NCI-H146 treated with DMSO at 0.1 percent for 48 hours (cell line): ENCODE measurements around the gene CAMK1D.

Experiments
- DNase-seq: peaks from one replicate; lab custom pipeline; 2025; ENCODE audit not compliant: unreplicated experiment; lab: John Stamatoyannopoulos, UW

The CAMK1D gene

GRCh38 chr10:12642036-12642435, 292.7 kb downstream of the CAMK1D start:
- no peak for DNase-seq

- peak; percentile 68 for DNase-seq
These were observed 293.9 kb downstream of the CAMK1D start for GRCh38 chr10:12643279-12643678.

GRCh38 chr10:12644380-12645144, 295.2 kb downstream of the CAMK1D start:
- no peak for DNase-seq

- no peak for DNase-seq
These were observed 296.1 kb downstream of the CAMK1D start for GRCh38 chr10:12645449-12645848.

GRCh38 chr10:12649012-12649584, 299.8 kb downstream of the CAMK1D start:
- no peak for DNase-seq

GRCh38 chr10:12650122-12650521, 300.8 kb downstream of the CAMK1D start:
- DNase-seq: no peak

GRCh38 chr10:12650538-12651298, 301.4 kb downstream of the CAMK1D start:
- DNase-seq: no peak

GRCh38 chr10:12655940-12656339, 306.6 kb downstream of the CAMK1D start:
- no peak for DNase-seq

GRCh38 chr10:12656518-12657142, 307.3 kb downstream of the CAMK1D start:
- peak; percentile 86 for DNase-seq

GRCh38 chr10:12657489-12657888, 308.1 kb downstream of the CAMK1D start:
- DNase-seq: no peak

- no peak for DNase-seq
These were observed 309.2 kb downstream of the CAMK1D start for GRCh38 chr10:12658526-12658925.

- no peak for DNase-seq
These were observed 310.4 kb downstream of the CAMK1D start for GRCh38 chr10:12659706-12660105.

- no peak for DNase-seq
These were observed 311.5 kb downstream of the CAMK1D start for GRCh38 chr10:12660812-12661211.

- no peak for DNase-seq
These were observed 312.3 kb downstream of the CAMK1D start for GRCh38 chr10:12661671-12662070.

GRCh38 chr10:12663863-12664262, 314.5 kb downstream of the CAMK1D start:
- no peak for DNase-seq

GRCh38 chr10:12665501-12665900, 316.2 kb downstream of the CAMK1D start:
- DNase-seq: no peak

- DNase-seq: no peak
These were observed 317.7 kb downstream of the CAMK1D start for GRCh38 chr10:12667052-12667451.

GRCh38 chr10:12668634-12669033, 319.3 kb downstream of the CAMK1D start:
- DNase-seq: no peak

GRCh38 chr10:12670004-12670403, 320.7 kb downstream of the CAMK1D start:
- DNase-seq: no peak

GRCh38 chr10:12675186-12675585, 325.8 kb downstream of the CAMK1D start:
- no peak for DNase-seq

- no peak for DNase-seq
These were observed 330.3 kb downstream of the CAMK1D start for GRCh38 chr10:12679636-12680035.

- DNase-seq: no peak
These were observed 331.9 kb downstream of the CAMK1D start for GRCh38 chr10:12681252-12681651.
